ENCODE results near the gene AFAP1L2.

- TF ChIP-seq CTCF (conservative IDR thresholded peaks at IDR 0.05; ENCODE audit: low read length), result no peak
- no peak for TF ChIP-seq EZH2phosphoT487 (IDR thresholded peaks at IDR 0.05; ENCODE audit: borderline replicate concordance, low read depth, low read length)
Measured at GRCh38 chr10:114346176-114347031, 57.9 kb downstream of the AFAP1L2 start.
